HG02588 (cell line): ENCODE measurements around the gene LMTK3.
"Not testable (repeated sequence)": the region's sequence is repeated elsewhere in the genome, so short reads cannot be mapped to it uniquely, and the experiment has no call there.

ENCODE experiments used
- ATAC-seq: cut with Tn5 transposase; IDR thresholded peaks from one replicate; pipeline ENCODE4 v1.9.1; 2021; ENCODE audit warnings: mild to moderate bottlenecking, moderate library complexity; ENCODE audit not compliant: unreplicated experiment

LMTK3 gene

DNA sequence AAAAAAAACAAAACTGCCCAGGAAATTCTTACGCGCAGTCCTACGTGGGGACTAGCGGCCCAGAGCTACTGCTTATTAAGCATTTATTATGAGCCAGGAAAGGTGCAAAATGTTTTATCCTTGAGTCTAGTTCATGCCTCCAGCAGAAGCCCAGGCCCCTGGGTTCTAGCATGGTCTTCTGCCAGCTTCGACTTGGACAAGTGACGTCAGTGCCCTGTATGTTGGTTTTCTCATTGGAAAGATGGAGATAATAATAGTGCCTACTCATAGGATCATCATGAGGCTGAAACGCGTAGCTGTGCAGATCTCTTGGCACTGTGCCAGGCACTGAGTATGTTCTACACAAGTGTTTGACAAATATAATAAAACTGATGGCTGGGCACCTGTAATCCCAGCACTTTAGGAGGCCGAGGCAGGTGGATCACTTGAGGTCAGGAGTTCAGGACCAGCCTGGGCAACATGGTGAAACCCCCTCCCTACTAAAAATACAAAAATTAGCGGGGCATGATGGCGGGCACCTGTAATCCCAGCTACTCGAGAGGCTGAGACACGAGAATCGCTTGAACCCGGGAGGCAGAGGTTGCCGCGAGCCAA is 28.0 kb upstream of the LMTK3 start:
- ATAC-seq = no peak

GRCh38 chr19:48538057-48538456 is 26.4 kb upstream of the LMTK3 start:
- ATAC-seq = not testable (repeated sequence)

DNA sequence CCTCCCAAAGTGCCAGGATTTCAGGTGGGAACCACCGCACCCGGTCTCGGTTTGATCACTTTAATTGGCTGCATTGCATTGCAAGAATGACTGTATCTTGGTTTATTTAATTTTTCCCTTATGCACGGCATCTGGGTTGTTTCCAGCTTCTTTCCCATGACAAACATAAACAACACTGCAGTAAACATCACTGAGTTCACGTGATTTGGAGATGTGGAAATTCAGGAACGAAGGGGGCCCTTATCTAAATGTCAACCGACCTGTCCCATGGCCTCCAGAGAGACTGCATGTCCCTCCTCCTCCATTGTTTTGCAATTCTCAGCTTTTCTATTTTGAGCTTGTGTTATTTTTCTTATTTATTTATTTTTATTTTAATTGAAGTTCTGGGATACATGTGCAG is 25.9 kb upstream of the LMTK3 start:
- ATAC-seq = no peak

- ATAC-seq = no peak
Observed at GRCh38 chr19:48533770-48534169, 22.1 kb upstream of the LMTK3 start.

DNA sequence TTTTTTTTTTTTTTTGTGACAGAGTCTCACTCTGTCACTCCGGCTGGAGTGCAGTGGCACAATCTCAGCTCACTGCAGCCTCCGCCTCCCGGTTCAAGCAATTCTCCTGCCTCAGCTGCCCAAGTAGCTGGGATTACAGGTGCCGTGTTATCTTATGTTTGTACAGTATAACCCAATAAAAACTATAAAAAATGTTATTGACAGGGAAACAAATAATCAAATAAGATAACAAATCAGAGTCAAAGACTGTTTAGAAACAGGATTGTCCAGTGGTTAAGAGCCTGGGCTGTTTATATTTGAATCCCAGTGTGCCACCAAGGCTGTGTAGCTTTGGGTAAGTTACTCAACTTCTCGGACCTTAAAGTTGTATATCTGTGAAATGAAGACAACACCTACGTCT is 19.1 kb upstream of the LMTK3 start:
- ATAC-seq = no peak

DNA sequence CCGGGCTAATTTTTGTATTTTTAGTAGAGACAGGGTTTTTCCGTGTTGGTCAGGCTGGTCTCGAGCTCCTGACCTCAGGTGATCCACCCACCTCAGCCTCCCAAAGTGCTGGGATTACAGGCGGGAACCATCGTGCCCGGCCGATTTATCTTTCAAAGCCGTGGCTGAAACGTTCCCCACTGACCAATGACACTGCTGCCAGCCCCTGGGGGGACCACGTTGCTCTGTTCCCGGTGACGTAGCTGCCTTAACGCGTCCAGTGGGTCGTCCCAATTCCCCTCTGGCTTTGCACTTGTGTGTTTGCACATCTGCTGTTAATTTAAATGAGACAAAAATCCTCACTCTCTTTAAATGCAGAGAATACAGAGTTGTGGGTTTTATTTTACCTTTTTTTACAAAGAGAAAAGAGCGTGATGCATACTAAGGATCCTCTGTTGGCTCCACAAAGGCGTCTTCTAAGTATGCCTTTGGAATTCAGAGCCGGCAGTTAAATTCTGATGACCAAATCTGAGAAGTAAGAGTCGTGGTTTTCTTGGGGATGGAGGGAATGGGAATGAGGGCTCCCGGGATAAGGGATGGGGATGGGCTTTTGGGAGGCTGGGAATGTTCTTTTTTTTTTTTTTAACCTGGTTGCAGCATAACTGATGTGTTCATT is 18.6 kb upstream of the LMTK3 start:
- no peak for ATAC-seq

DNA sequence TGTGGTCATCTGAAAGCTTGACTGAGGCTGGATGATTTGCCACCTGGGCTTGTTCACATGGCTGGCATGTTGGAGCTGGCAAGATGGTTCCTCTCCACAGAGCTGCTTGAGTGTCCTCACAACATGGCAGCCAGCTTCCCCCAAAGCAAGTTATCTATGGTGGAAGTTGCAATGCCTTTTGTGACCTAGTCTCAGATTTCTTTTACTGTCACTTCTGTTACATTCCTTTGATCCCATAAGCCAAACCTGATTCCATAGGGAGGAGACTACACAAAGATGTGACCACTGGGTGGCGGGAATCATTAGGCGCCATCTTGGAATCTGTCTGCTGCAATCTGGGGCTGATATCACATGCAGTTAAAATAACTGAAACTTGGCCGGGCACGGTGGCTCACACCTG is 17.5 kb upstream of the LMTK3 start:
- ATAC-seq = no peak

DNA sequence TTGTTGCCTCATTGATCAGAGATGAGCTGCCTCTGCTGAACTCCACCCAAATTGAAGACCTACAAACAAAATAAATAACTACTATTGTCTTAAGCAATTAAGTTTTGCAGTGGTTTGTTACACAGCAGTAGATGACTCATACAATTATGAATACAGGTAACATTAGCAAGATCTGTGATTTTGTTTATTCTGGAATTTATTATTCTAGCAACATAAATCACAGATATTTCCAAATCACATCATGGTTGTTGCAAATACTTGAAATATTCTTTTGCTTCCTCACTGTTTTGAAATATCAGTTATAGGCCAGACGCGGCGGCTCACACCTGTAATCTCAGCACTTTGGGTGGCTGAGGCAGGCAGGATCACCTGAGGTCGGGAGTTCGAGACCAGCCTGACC is 13.1 kb upstream of the LMTK3 start:
- no peak for ATAC-seq

DNA sequence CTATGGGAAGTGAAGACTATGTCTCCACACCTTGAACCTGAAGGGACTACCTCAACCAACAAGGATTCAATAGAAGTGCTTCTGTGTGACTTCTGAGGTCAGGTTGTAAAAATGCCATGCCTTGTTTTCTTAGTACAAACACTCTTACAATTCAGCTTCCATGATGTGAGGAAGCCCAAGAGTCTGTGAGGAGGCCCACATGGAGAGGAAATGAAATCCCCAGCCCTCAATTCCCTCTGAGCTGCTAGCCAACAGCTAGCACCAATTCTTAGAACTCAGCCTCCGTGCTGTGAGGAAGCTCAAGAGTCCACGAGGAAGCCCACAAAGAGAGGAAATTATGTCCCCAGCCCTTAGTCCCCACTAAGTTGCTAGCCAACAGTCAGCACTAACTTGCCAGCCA is 12.6 kb upstream of the LMTK3 start:
- no peak for ATAC-seq

GRCh38 chr19:48520134-48520533 is 8.5 kb upstream of the LMTK3 start:
- ATAC-seq = no peak

GRCh38 chr19:48519426-48519825 is 7.8 kb upstream of the LMTK3 start:
- ATAC-seq = not testable (repeated sequence)

GRCh38 chr19:48518207-48518606 is 6.6 kb upstream of the LMTK3 start:
- ATAC-seq = no peak

DNA sequence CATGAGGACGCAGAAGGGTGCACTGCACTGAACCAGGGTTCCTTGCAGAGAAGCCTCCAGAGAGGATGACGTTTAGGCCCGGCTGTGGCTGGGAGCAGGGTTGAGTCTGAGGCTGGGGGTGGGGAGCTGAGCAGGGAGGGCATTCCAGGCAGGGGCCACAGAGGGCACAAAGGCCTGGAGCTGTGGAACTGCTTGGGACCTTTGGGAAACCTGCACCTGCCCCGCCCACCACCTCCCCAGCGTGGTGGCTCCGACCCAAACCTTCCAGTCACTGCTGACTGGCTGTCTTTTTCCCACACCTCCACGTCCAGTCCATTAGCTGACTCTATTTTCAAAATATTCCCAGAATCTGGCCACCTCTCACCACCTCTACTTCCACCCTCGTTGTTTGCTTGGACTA is 4.9 kb upstream of the LMTK3 start:
- no peak for ATAC-seq

DNA sequence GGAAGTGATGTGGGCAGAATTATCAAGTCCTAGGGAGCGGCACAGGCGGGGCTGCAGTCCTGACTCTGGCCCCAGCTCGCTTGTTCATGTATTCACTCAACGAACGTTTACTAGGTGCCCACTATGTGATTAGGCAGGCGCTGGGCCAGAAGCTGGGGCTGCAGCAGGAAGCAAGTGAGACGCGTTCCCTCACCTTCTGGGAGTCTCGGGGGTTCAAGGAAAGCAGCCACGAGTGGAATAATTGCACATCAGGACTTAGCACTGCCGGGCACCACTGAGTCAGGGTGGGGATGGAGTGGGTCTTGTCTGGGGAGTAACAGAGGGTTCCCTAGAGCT is 2.5 kb upstream of the LMTK3 start:
- no peak for ATAC-seq

DNA sequence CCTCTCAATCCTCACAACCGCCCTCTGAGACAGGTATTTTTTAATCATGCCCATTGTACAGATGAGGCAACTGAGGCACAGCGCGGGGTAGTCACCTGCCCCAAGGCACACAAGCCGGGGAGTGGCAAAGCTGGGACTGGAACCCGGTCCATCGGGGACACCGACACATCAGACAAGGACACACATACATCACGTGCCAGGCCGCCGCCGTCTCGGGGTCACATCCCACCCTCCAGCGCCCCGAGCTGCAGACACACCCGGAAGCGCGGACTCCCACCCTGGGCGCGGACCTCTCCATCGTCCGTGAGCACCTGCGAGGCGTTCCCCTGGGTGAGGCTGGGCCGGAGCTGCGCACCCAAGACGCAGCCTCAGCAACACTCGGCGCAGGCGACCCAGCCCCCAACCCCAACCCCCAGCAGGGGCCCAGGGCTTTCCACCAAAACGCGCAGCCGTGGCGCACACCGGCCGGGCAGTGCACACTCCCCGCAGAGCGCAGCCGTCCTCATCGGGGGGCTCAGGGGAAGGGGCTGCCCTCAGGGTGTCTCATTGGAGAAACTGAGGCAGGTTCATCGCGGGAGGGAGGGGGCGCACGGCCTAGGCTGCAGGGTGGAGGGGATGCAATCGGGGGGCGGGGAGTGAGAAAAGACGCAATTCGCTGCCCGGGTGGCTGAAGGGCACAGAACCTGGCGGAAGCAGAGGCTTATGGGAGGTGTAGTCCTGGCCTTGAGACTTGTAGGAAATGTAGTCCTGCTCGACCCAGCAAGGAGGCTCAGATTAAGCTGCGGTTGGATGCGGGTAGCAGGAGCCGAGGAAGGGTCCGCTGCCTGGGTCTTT is 1.9 kb upstream of the LMTK3 start:
- ATAC-seq = no peak

DNA sequence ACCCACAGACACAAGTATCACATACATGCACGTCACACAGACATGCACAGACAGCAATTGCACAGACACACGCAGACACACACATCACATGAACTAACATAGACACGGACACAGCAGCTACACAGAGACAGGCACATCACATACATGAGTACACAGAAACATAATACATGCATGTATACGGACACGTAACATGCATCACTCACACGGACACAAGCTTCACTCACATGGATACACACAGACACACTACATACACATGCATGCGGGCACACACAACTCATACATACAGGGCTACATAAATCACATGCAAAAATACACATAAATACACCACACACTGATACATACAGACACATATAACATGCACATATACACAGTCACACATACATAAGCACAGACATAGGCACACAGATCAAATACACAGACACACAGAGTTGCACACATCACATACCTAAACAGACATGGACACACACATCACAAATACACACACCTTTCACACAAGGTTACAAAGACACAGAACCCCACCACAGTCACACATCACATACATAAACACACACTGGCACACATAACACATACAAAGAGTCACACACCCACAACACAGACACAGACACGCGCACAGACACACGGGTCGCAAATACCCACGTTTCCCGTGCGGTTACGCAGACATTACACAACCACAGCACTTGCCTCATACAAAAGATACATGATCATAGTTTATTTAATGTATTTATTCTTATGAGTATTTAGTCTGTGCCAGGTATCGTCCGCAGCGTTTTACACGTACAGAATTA is 1.1 kb upstream of the LMTK3 start:
- ATAC-seq = no peak

DNA sequence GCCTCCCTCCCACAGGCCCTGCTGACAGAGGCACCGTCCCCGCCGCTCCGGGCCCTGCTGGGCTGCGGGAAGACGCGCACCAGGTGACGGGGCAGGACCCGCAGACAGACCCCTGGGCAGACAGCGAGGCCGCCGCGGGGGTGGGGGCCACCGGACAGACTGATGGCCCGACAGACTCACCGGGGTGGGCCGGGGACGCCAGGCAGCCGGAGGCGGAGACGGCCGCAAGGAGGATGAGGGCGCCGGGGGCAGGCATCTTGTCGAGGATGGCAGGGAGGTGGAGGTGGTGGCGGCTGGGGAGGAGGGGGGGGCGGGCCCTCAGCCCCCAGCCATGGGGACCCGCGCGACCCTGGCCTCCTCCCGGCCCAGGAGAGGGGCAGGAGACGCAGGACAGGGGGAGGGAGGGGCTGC is 309 bp downstream of the LMTK3 start:
- ATAC-seq = no peak

DNA sequence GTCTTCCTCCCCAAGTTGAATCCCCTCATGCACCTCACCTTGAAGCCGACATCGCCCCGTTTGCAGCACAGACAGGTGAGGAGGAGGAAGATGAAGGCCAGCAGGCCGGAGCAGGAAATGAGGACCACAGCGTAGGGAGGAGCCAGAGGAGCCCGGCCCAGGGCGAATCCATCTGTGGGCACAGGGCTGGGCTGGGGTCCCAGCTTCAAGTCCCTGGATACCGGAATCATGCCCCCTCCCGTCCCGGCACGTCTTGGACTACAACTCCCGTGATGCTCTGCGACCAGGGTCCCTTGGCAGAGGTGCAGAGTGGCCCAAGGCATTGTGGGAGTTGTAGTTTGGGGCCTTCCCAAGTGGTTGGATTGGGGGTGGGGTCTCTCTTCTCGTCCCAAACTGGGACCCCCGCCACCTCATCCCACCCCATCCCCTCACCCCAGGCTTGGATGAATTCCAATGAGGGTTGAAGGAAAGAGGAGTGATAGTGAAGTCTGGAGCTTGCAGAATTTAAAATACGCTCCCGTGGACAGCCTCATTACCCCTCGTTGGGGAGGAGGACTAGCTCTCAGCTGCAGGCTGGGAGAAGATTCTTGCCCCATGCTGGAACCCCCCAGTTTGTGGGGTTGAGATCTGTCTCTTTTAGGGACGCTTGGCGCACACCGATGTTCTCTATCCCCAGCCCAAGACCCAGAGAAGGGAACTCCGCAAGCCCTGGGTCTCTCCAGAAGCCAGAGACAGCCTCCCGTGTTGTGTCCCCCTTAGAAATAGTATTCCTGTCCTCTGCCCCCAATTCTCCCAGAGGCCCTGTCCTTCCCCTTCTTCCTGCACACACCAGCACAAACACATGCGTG is 990 bp downstream of the LMTK3 start:
- no peak for ATAC-seq

DNA sequence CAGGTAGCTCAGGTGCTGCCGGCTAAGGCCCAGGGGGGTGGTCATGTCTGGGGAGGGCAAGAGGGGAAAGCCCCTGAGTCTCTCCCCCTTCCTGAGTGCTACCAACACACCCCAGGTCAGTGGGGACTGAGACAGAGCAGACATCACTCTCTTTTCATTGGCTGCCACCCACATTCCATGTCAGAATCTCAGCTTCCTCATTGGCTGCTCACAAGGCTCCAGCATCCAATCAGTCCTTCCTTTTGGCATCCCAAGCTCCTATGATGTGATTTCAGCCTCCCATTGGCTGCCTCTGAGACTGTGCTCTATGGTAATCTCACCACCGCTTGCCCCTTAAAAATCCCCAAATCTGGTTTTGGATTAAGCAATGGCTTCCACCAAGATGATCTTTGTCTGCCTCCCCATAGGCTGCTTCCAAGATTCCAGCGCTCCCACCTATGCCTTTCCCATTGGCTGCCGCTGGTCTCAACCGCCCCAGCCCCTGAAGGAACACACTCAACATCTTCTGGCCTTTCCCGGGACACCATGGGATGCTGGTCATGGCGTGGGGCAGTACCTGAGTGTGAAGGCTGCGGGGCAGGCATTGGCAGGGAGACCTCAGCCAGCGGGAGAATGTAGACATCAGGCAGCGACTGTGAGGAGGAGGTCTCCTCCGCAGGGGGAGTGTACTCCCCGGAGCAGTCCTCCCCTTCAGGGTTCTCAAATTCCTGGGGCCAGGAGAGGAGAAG is 2.0 kb downstream of the LMTK3 start:
- ATAC-seq = no peak
